Activated CD4-positive, alpha-beta T cell treated with anti-CD3 and anti-CD28 coated beads, Interleukin-2, amount 50 U/mL, for 16 hours (primary cell): ENCODE results near the gene KLHDC3.
"Not testable (repeated sequence)": the region's sequence is repeated elsewhere in the genome, so short reads cannot be mapped to it uniquely, and the experiment has no call there.

Experiments
- DNase-seq: peaks from one replicate; pipeline ENCODE4 v3.0.0-alpha.2; 2020

KLHDC3 gene

GRCh38 chr6:43032326-43032725 is 18.3 kb downstream of the KLHDC3 start:
- DNase-seq: no peak

GRCh38 chr6:43033496-43034189 is 19.6 kb downstream of the KLHDC3 start:
- no peak for DNase-seq

- no peak for DNase-seq
These were observed 20.1 kb downstream of the KLHDC3 start for GRCh38 chr6:43034190-43034525.

- DNase-seq: no peak
These were observed 21.6 kb downstream of the KLHDC3 start for GRCh38 chr6:43035495-43036194.

GRCh38 chr6:43036712-43037111 is 22.7 kb downstream of the KLHDC3 start:
- no peak for DNase-seq

- no peak for DNase-seq
These were observed 23.1 kb downstream of the KLHDC3 start for GRCh38 chr6:43037197-43037596.

- no peak for DNase-seq
These were observed 23.7 kb downstream of the KLHDC3 start for GRCh38 chr6:43037706-43038105.

GRCh38 chr6:43038727-43039126 is 24.7 kb downstream of the KLHDC3 start:
- DNase-seq: no peak

- no peak for DNase-seq
These were observed 26.7 kb downstream of the KLHDC3 start for GRCh38 chr6:43040542-43041257.

GRCh38 chr6:43041475-43041874 is 27.4 kb downstream of the KLHDC3 start:
- DNase-seq: not testable (repeated sequence)

- DNase-seq: no peak
These were observed 29.3 kb downstream of the KLHDC3 start for GRCh38 chr6:43043310-43043709.

GRCh38 chr6:43045371-43045930 is 31.4 kb downstream of the KLHDC3 start:
- DNase-seq: no peak

- DNase-seq: no peak
These were observed 33.9 kb downstream of the KLHDC3 start for GRCh38 chr6:43047998-43048397.

- no peak for DNase-seq
These were observed 36.9 kb downstream of the KLHDC3 start for GRCh38 chr6:43050981-43051380.

GRCh38 chr6:43052225-43052841 is 38.3 kb downstream of the KLHDC3 start:
- no peak for DNase-seq

GRCh38 chr6:43052842-43053544 is 38.9 kb downstream of the KLHDC3 start:
- DNase-seq: no peak

- DNase-seq: peak; percentile 95
These were observed 39.6 kb downstream of the KLHDC3 start, which contains the start of gene CUL7 for GRCh38 chr6:43053545-43054205. TSS of gene CUL7 (minus strand) at chr6:43053851. CDS start at chr6:43052788, 1,063 bp downstream.

GRCh38 chr6:43054206-43054943 is 40.3 kb downstream of the KLHDC3 start:
- DNase-seq: no peak

- DNase-seq: no peak
These were observed 41.9 kb downstream of the KLHDC3 start for GRCh38 chr6:43055966-43056365.

GRCh38 chr6:43058531-43058930 is 44.5 kb downstream of the KLHDC3 start:
- no peak for DNase-seq
